Measurements from ENCODE around the gene RND2. TPM values are rescaled to one million over a fixed set of nuclear protein-coding genes. Genes with fewer than 3 reads are reported as not detected.
A peak's percentile ranks its signal among the peaks of the same experiment; 100 is the strongest.

Gene RND2
- total and polyA plus RNA-seq, 4 experiments from 2014 or later, result 0.13 to 0.29 (median 0.27) TPM

- intact Hi-C loops (cut with micrococcal nuclease), result loop anchor here (5.0 kb wide), 1 partner anchor 317 kb away; no protein-coding TSS in a partner anchor
- H3K36me3 Mint-ChIP-seq, result peaks cover 0 to 9% of the 10 kb centered on the region in 2 donors
- H3K27ac Mint-ChIP-seq, result peak overlapping the region; percentile 44 to 87 (median 79)
- Histone ChIP-seq H3K4me1 (ENCODE audit: insufficient read depth, low read length) (peaks cover 45% of the 10 kb centered on the region), H3K36me3 (ENCODE audit: insufficient read depth, low read length) (no peaks in the 10 kb centered on the region), H3K27ac (ENCODE audit: low read depth, low read length) (no peak overlapping the region), H3K9me3 (ENCODE audit: control insufficient read depth in 1 of 2, low read length in 2 of 2) (no peaks in the 10 kb centered on the region), H3K4me3 (ENCODE audit: low read length in 2 of 2) (no peak overlapping the region), H3K27me3 (ENCODE audit: insufficient read depth, low read length) (no peaks in the 10 kb centered on the region)
- ChIA-PET CTCF (ENCODE audit: partially characterized antibody) (interaction anchor here (0.6 to 1.6 kb wide), 2 partner anchors 22 to 40 kb away, joined by 3 to 6 read pairs; partner anchors contain the start of gene RPL27), POLR2A (ENCODE audit: partially characterized antibody) (interaction anchor here (5.2 kb wide), 1 partner anchor 21 kb away, joined by 26 read pairs; the partner anchor contains the start of gene RPL27)
- H3K4me3 Mint-ChIP-seq, result peak overlapping the region; percentile 23 to 91 (median 65)
- DNase-seq, result no peak
- H3K4me1 Mint-ChIP-seq, result peaks cover 23 to 55% (median 40%) of the 10 kb centered on the region in 4 donors
- H3K9me3 Mint-ChIP-seq, result no peaks in the 10 kb centered on the region
- no peaks in the 10 kb centered on the region for H3K27me3 Mint-ChIP-seq
Measured at GRCh38 chr17:43020030-43020621, 4.9 kb upstream of the RND2 start.

GRCh38 chr17:43020789-43021740, 4.0 kb upstream of the RND2 start:
- no peaks in the 10 kb centered on the region for H3K9me3 ChIP-seq (ENCODE audit: control insufficient read depth in 1 of 2, low read length in 2 of 2)
- H3K27ac ChIP-seq (ENCODE audit: low read depth, low read length), result peak overlapping the region; percentile 68
- H3K4me3 Mint-ChIP-seq, result peak overlapping the region; percentile 90 to 94 (median 91)
- peaks cover 45% of the 10 kb centered on the region for H3K4me1 ChIP-seq (ENCODE audit: insufficient read depth, low read length)
- no peaks in the 10 kb centered on the region for H3K9me3 Mint-ChIP-seq
- no peaks in the 10 kb centered on the region for H3K27me3 Mint-ChIP-seq
- CTCF ChIA-PET (ENCODE audit: partially characterized antibody), result interaction anchor here (0.6 to 1.6 kb wide), 3 partner anchors 23 to 313 kb away, joined by 3 to 6 read pairs (median 3); partner anchors contain the start of gene RPL27
- DNase-seq, result peak; percentile 32 to 58 (median 38)
- H3K4me3 ChIP-seq (ENCODE audit: low read length in 2 of 2), result peak overlapping the region in 1 of 2 donors; percentile 73
- peak overlapping the region; percentile 80 to 92 (median 86) for H3K27ac Mint-ChIP-seq
- no peaks in the 10 kb centered on the region for H3K36me3 ChIP-seq (ENCODE audit: insufficient read depth, low read length)
- peaks cover 0 to 4% of the 10 kb centered on the region in 2 donors for H3K36me3 Mint-ChIP-seq
- POLR2A ChIA-PET (ENCODE audit: partially characterized antibody), result interaction anchor here (0.8 to 5.2 kb wide), 11 partner anchors 8 to 368 kb away, joined by 3 to 26 read pairs (median 5); partner anchors contain the start of genes IFI35, NBR1, RPL27 and TMEM106A
- H3K4me1 Mint-ChIP-seq, result peaks cover 23 to 54% (median 40%) of the 10 kb centered on the region in 4 donors
- no peaks in the 10 kb centered on the region for H3K27me3 ChIP-seq (ENCODE audit: insufficient read depth, low read length)
- intact Hi-C loops (cut with micrococcal nuclease), result loop anchor here (5.0 kb wide), 1 partner anchor 316 kb away; no protein-coding TSS in a partner anchor

GRCh38 chr17:43021741-43022512, 3.1 kb upstream of the RND2 start, which contains the start of gene VAT1:
VAT1 (minus strand) TSS chr17:43022385; CDS start chr17:43022322, 63 bp downstream.
- H3K27ac ChIP-seq (ENCODE audit: low read depth, low read length), result peak within 1 kb of the TSS; percentile 68
- Mint-ChIP-seq H3K4me3 (peak within 1 kb of the TSS; percentile 90 to 94 (median 91)), H3K27me3 (no peaks in the 10 kb centered on the region), H3K9me3 (no peaks in the 10 kb centered on the region), H3K36me3 (peaks cover 0 to 3% of the 10 kb centered on the region in 2 donors), H3K4me1 (peaks cover 23 to 54% (median 40%) of the 10 kb centered on the region in 4 donors), H3K27ac (peak within 1 kb of the TSS; percentile 80 to 92 (median 86))
- peak within 1 kb of the TSS; percentile 47 to 73 for H3K4me3 ChIP-seq (ENCODE audit: low read length in 2 of 2)
- CTCF ChIA-PET (ENCODE audit: partially characterized antibody), result interaction anchor here (1.1 kb wide), 2 partner anchors 15 to 312 kb away, joined by 3 read pairs; partner anchors contain the start of gene IFI35
- no peaks in the 10 kb centered on the region for H3K36me3 ChIP-seq (ENCODE audit: insufficient read depth, low read length)
- peak; percentile 48 to 65 (median 56) for DNase-seq
- intact Hi-C loops (cut with micrococcal nuclease), result loop anchor here (1.0 to 5.0 kb wide), 3 partner anchors 24 to 315 kb away; partner anchors contain the start of genes BRCA1 and RPL27
- H3K9me3 ChIP-seq (ENCODE audit: control insufficient read depth in 1 of 2, low read length in 2 of 2), result no peaks in the 10 kb centered on the region
- peaks cover 45% of the 10 kb centered on the region for H3K4me1 ChIP-seq (ENCODE audit: insufficient read depth, low read length)
- POLR2A ChIA-PET (ENCODE audit: partially characterized antibody), result interaction anchor here (0.7 to 5.2 kb wide), 13 partner anchors 9 to 367 kb away, joined by 3 to 26 read pairs (median 4); partner anchors contain the start of genes IFI35, NBR1, RPL27 and TMEM106A
- H3K27me3 ChIP-seq (ENCODE audit: insufficient read depth, low read length), result no peaks in the 10 kb centered on the region

- H3K4me3 ChIP-seq (ENCODE audit: low read length in 2 of 2), result no peak overlapping the region
Measured at GRCh38 chr17:43025290-43025657, 243 bp downstream of the RND2 start.

GRCh38 chr17:43025766-43026537, 921 bp downstream of the RND2 start:
- H3K27me3 Mint-ChIP-seq, result no peaks in the 10 kb centered on the region
- DNase-seq, result no peak
- H3K4me3 Mint-ChIP-seq, result peak overlapping the region in 7 of 8 donors; percentile 74 to 82 (median 78)
- Histone ChIP-seq H3K9me3 (ENCODE audit: control insufficient read depth in 1 of 2, low read length in 2 of 2) (no peaks in the 10 kb centered on the region), H3K27ac (ENCODE audit: low read depth, low read length) (no peak overlapping the region), H3K36me3 (ENCODE audit: insufficient read depth, low read length) (no peaks in the 10 kb centered on the region), H3K27me3 (ENCODE audit: insufficient read depth, low read length) (no peaks in the 10 kb centered on the region), H3K4me1 (ENCODE audit: insufficient read depth, low read length) (peaks cover 22% of the 10 kb centered on the region), H3K4me3 (ENCODE audit: low read length in 2 of 2) (no peak overlapping the region)
- ChIA-PET POLR2A (ENCODE audit: partially characterized antibody) (interaction anchor here (1.2 to 2.5 kb wide), 5 partner anchors 13 to 335 kb away, joined by 4 to 33 read pairs (median 11); partner anchors contain the start of genes IFI35, RPL27 and TMEM106A), CTCF (ENCODE audit: partially characterized antibody) (interaction anchor here (0.8 to 2.8 kb wide), 3 partner anchors 18 to 146 kb away, joined by 3 to 7 read pairs (median 3); partner anchors contain the start of genes NBR1 and RPL27)
- H3K27ac Mint-ChIP-seq, result peak overlapping the region in 5 of 7 donors; percentile 75 to 91 (median 81)
- peaks cover 6 to 23% (median 16%) of the 10 kb centered on the region in 4 donors for H3K4me1 Mint-ChIP-seq
- H3K36me3 Mint-ChIP-seq, result peaks cover 0 to 2% of the 10 kb centered on the region in 2 donors
- H3K9me3 Mint-ChIP-seq, result no peaks in the 10 kb centered on the region
- intact Hi-C loops (cut with micrococcal nuclease), result loop anchor here (2.0 kb wide), 1 partner anchor 457 kb away; the partner anchor contains the start of gene DHX8

More at GRCh38 chr17:43025290-43025657, 243 bp downstream of the RND2 start:
- no peaks in the 10 kb centered on the region for H3K9me3 ChIP-seq (ENCODE audit: control insufficient read depth in 1 of 2, low read length in 2 of 2)
- Mint-ChIP-seq H3K9me3 (no peaks in the 10 kb centered on the region), H3K27me3 (no peaks in the 10 kb centered on the region), H3K27ac (peak overlapping the region; percentile 73 to 91 (median 81)), H3K36me3 (peaks cover 0 to 2% of the 10 kb centered on the region in 2 donors), H3K4me3 (peak overlapping the region; percentile 71 to 83 (median 79)), H3K4me1 (peaks cover 7 to 29% (median 20%) of the 10 kb centered on the region in 4 donors)
- H3K4me1 ChIP-seq (ENCODE audit: insufficient read depth, low read length), result peaks cover 25% of the 10 kb centered on the region
- H3K27me3 ChIP-seq (ENCODE audit: insufficient read depth, low read length), result no peaks in the 10 kb centered on the region
- POLR2A ChIA-PET (ENCODE audit: partially characterized antibody), result interaction anchor here (1.2 to 2.5 kb wide), 10 partner anchors 12 to 343 kb away, joined by 4 to 33 read pairs (median 9); partner anchors contain the start of genes IFI35, NBR1, RPL27 and TMEM106A
- CTCF ChIA-PET (ENCODE audit: partially characterized antibody), result interaction anchor here (0.8 to 2.8 kb wide), 2 partner anchors 17 to 27 kb away, joined by 3 to 7 read pairs; partner anchors contain the start of gene RPL27
- H3K36me3 ChIP-seq (ENCODE audit: insufficient read depth, low read length), result no peaks in the 10 kb centered on the region
- DNase-seq, result no peak
- intact Hi-C loops (cut with micrococcal nuclease), result loop anchor here (2.0 kb wide), 1 partner anchor 458 kb away; the partner anchor contains the start of gene DHX8
- no peak overlapping the region for H3K27ac ChIP-seq (ENCODE audit: low read depth, low read length)
